K562 (cell line): ENCODE results near the gene METTL23. TPM values are rescaled to one million over a fixed set of nuclear protein-coding genes. Genes with fewer than 3 reads are reported as not detected.
A peak's percentile ranks its signal among the peaks of the same experiment; 100 is the strongest.

Experiments used
- E2F8 ChIP-seq: fragments of 450-650 bp; IDR thresholded peaks from 2 replicates; pipeline ENCODE4 v1.7.1; 2018; ENCODE audit warnings: mild to moderate bottlenecking, low read depth; ENCODE audit not compliant: partially characterized antibody
- FOXK1 ChIP-seq: sonication (generic); formaldehyde crosslinking; IDR thresholded peaks from 2 replicates; pipeline ENCODE4 v1.8.0; 2022; ENCODE audit warnings: missing genetic modification reagents, mild to moderate bottlenecking, borderline replicate concordance
- FOXP4 ChIP-seq: sonication (generic); formaldehyde crosslinking; IDR thresholded peaks from 2 replicates; pipeline ENCODE4 v1.8.0; 2022; ENCODE audit warnings: mild to moderate bottlenecking, missing genetic modification reagents, borderline replicate concordance
- KDM4B ChIP-seq, 2 experiments: fragments of 450-650 bp in 1 of 2; sonication (generic) in 1 of 2; IDR thresholded peaks; 2 replicates each; pipeline ENCODE4 v1.6.1; 2016 to 2017; ENCODE audit warnings: borderline replicate concordance in 2 of 2, antibody characterized with exemption in 1 of 2, low read depth in 1 of 2, mild to moderate bottlenecking in 1 of 2
- TCF7 ChIP-seq: sonication (generic); IDR thresholded peaks from 2 replicates; pipeline ENCODE4 v1.6.1; 2016; ENCODE audit warnings: antibody characterized with exemption, borderline replicate concordance
- ZBTB40 ChIP-seq, 2 experiments: fragments of 450-650 bp in 1 of 2; sonication (generic) in 1 of 2; formaldehyde crosslinking in 1 of 2; IDR thresholded peaks; 2 replicates each; pipeline versions ENCODE4 v1.7.1 to v1.9.0; 2016 to 2022; ENCODE audit warnings: inconsistent platforms in 1 of 2, mild to moderate bottlenecking in 1 of 2, missing genetic modification reagents in 1 of 2
- ZNF217 ChIP-seq: sonication (generic); formaldehyde crosslinking; IDR thresholded peaks from 2 replicates; pipeline ENCODE4 v1.8.0; 2022; ENCODE audit warnings: mild to moderate bottlenecking, missing genetic modification reagents
- ZNF445 ChIP-seq: fragments of 250-450 bp; sonication (Bioruptor Pico); IDR thresholded peaks from 2 replicates; pipeline ENCODE4 v1.4.0; 2020; ENCODE audit warnings: low read depth, mild to moderate bottlenecking, moderate library complexity
- polyA plus RNA-seq, 8 experiments: library from polyadenylated mRNA; depleted of rRNA in 4 of 8; stranded (reverse) in 5 of 8; unstranded in 3 of 8; fragments of >200 nt; fragmentation: Nextera tagmentation in 2 of 8; fragmentation: Illumina TruSeq in 1 of 8; extraction: Ambion mirVana in 2 of 8; extraction: Trizol in 1 of 8; gene quantifications; 2 replicates each; pipeline versions ENCODE4 v1.2.1 to v1.2.3, GENCODE V29; 2011 to 2014; ENCODE audit warnings: inconsistent platforms in 1 of 8, missing spikeins in 1 of 8
- total RNA-seq, 7 experiments: library from RNA; depleted of rRNA in 6 of 7; stranded (reverse); fragments of >200 nt in 6 of 7; fragmentation: Illumina TruSeq in 2 of 7; extraction: Trizol in 2 of 7; gene quantifications; 2 replicates each; pipeline versions ENCODE4 v1.2.1 to v1.2.3, GENCODE V29; 2011 to 2021; ENCODE audit warnings: low replicate concordance in 1 of 7

Gene METTL23
- total and polyA plus RNA-seq, 9 of the 15 experiments (the other 6 are each of a cell fraction or from before 2014, with no cell fraction given): 29.4 to 67.3 (median 41.6) TPM

GRCh38 chr17:76732734-76733617 lies 6.3 kb downstream of the METTL23 start (continued):
- TF ChIP-seq ZBTB40 (IDR thresholded peaks at IDR 0.05) (no peak), ZBTB40 (CRISPR knock-in tag; IDR thresholded peaks at IDR 0.05) (no peak), ZNF445 (CRISPR knock-in tag) (no peak), FOXK1 (CRISPR knock-in tag) (0 out of 2 replicates have a peak, but pooled peaks have one; percentile 66), FOXP4 (CRISPR knock-in tag) (0 out of 2 replicates have a peak, but pooled peaks have one; percentile 55), KDM4B (IDR thresholded peaks at IDR 0.05; ENCODE audit: borderline replicate concordance in 2 of 2, low read depth in 1 of 2) (no peak), ZNF217 (CRISPR knock-in tag) (no peak), E2F8 (peak; percentile 39), TCF7 (no peak)
